Cardiac muscle cell (in vitro differentiated cells and primary cell): ENCODE data around the gene CABCOCO1. TPM values are rescaled to one million over a fixed set of nuclear protein-coding genes. Genes with fewer than 3 reads are reported as not detected.

ENCODE experiments used
- DNase-seq, 2 donors: peaks; one replicate each; pipeline versions ENCODE4 v3.0.0 to v3.0.0-alpha.2; 2010 to 2017; ENCODE audit warnings: low read depth in 1 of 2, low spot score in 1 of 2
- H3K27ac ChIP-seq: fragments of 200-600 bp; sonication (generic); 2 replicates; pipeline ENCODE4 v1.5.1; 2016
- H3K27me3 ChIP-seq: fragments of 200-600 bp; sonication (generic); 2 replicates; pipeline ENCODE4 v1.6.0; 2016; ENCODE audit warnings: control low read depth
- H3K36me3 ChIP-seq: fragments of 200-600 bp; sonication (generic); 2 replicates; pipeline ENCODE4 v1.5.1; 2016; ENCODE audit warnings: control low read depth
- H3K4me1 ChIP-seq: fragments of 200-600 bp; sonication (generic); 2 replicates; pipeline ENCODE4 v1.8.1; 2017; ENCODE audit warnings: low read depth, mild to moderate bottlenecking, mixed run types
- H3K4me3 ChIP-seq: fragments of 200-600 bp; sonication (generic); 2 replicates; pipeline ENCODE4 v1.5.1; 2016; ENCODE audit warnings: mild to moderate bottlenecking
- H3K9me3 ChIP-seq: fragments of 200-600 bp; sonication (generic); 2 replicates; pipeline ENCODE4 v1.5.1; 2017; ENCODE audit warnings: low read depth, mild to moderate bottlenecking, control low read depth
- polyA plus RNA-seq: library from polyadenylated mRNA; unstranded; fragments of >200 nt; fragmentation: Nextera tagmentation; extraction: Ambion mirVana; gene quantifications from 2 replicates; pipeline ENCODE4 v1.2.1, GENCODE V29; 2016
- total RNA-seq: library from RNA; depleted of rRNA; stranded (reverse); fragments of >200 nt; gene quantifications from 2 replicates; pipeline ENCODE4 v1.2.3, GENCODE V29; 2016
- TF ChIP-seq, protein P1 (sequence below): IDR thresholded peaks from 2 replicates; pipeline ENCODE4 v1.5.1; 2012; ENCODE audit warnings: low read depth, mild to moderate bottlenecking, low read length

CABCOCO1 gene
- total and polyA plus RNA-seq, 2 experiments from 2014 or later: 1.5 TPM

DNA sequence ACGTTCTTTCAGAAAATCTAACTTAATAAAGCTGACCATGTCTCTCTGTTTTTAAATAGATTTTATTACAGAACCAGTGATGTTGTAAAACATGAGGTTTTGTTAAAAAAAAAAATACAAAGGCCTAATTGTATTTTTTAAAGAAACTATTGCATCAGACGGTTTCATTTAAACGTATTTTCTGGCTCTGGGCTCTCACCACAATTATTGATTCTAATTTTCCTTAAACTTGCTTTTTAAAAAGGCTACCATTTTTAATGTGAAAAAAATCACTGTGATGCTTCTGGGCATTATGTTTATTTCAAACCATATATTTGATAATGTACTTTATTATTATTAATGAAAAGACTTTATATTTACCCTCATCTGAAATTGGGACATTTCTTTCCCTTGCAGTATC is 94.3 kb downstream of the CABCOCO1 start:
- peak in 1 of 2 donors; percentile 37 for DNase-seq
- no peaks in the 10 kb centered on the region for H3K36me3 ChIP-seq
- TF ChIP-seq, protein P1, sequence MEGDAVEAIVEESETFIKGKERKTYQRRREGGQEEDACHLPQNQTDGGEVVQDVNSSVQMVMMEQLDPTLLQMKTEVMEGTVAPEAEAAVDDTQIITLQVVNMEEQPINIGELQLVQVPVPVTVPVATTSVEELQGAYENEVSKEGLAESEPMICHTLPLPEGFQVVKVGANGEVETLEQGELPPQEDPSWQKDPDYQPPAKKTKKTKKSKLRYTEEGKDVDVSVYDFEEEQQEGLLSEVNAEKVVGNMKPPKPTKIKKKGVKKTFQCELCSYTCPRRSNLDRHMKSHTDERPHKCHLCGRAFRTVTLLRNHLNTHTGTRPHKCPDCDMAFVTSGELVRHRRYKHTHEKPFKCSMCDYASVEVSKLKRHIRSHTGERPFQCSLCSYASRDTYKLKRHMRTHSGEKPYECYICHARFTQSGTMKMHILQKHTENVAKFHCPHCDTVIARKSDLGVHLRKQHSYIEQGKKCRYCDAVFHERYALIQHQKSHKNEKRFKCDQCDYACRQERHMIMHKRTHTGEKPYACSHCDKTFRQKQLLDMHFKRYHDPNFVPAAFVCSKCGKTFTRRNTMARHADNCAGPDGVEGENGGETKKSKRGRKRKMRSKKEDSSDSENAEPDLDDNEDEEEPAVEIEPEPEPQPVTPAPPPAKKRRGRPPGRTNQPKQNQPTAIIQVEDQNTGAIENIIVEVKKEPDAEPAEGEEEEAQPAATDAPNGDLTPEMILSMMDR: no peak
- H3K27ac ChIP-seq: no peak overlapping the region
- H3K4me3 ChIP-seq: no peak overlapping the region
- H3K4me1 ChIP-seq: peaks cover 15% of the 10 kb centered on the region
- no peaks in the 10 kb centered on the region for H3K9me3 ChIP-seq
- no peaks in the 10 kb centered on the region for H3K27me3 ChIP-seq

DNA sequence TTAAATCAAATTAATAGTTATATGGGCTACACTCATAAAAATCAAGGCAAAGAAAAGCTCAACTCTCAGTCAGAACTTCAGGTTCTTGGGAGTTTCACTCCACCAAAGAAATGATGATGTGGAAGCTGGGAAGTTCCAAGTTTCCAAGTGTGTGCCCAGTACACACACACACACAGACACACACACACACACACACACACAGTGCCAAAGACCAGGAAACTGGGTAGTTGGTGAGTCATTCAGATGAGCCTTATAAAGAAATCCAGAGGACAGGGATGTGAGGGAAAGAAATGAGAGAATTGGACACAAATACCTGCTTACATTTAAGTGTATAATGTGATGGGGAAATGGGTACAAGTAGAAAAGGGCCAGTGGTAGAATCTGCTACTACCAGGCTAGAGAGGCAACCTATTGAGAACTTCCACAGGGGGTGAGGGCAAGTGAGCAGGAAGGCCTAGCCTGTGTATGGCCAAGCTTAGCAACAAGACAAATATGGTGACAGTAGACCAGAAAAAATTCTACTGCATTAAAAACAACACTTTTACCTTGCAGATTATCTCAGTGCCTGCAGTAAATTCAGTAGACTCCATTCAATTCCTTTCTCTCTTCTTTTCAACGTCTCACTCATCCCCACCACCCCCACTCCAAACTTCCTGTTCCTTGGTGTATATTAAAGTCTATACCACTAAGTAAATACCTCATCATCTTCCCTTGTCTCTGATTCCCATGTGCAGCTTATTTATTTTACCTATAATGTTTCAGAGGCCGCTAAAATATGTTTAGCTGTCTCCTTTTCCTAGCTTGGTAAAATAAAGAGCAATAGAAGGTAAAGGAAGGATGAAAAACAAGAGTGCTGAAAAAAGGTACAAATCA is 95.0 kb downstream of the CABCOCO1 start:
- Histone ChIP-seq H3K4me1 (peaks cover 7% of the 10 kb centered on the region), H3K27ac (no peak overlapping the region), H3K9me3 (no peaks in the 10 kb centered on the region), H3K27me3 (no peaks in the 10 kb centered on the region), H3K4me3 (no peak overlapping the region), H3K36me3 (no peaks in the 10 kb centered on the region)
- peak in 1 of 2 donors; percentile 73 for DNase-seq
- TF ChIP-seq, protein P1: no peak

DNA sequence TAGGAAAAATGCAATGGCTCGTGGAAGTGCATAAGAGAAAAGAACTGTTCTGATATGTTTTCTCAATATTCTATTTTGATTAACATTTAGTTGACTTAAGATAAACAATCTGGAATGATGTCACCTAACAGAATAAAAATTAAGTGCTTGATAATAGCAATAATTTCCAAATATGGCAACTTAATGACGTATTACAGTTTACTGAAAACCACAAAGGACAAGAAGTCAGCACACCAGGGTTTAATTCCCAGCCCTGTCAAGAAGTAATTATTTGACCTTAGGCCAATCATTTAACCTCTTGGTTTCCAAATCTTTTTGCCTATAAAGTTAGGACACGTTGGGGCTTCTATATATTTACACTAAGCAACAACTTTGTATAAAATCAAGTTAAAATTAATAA is 95.7 kb downstream of the CABCOCO1 start:
- Histone ChIP-seq H3K27ac (no peak overlapping the region), H3K27me3 (no peaks in the 10 kb centered on the region), H3K4me3 (no peak overlapping the region), H3K36me3 (no peaks in the 10 kb centered on the region), H3K9me3 (no peaks in the 10 kb centered on the region), H3K4me1 (peaks cover under 1% of the 10 kb centered on the region)
- TF ChIP-seq, protein P1: no peak
- peak in 1 of 2 donors; percentile 32 for DNase-seq

DNA sequence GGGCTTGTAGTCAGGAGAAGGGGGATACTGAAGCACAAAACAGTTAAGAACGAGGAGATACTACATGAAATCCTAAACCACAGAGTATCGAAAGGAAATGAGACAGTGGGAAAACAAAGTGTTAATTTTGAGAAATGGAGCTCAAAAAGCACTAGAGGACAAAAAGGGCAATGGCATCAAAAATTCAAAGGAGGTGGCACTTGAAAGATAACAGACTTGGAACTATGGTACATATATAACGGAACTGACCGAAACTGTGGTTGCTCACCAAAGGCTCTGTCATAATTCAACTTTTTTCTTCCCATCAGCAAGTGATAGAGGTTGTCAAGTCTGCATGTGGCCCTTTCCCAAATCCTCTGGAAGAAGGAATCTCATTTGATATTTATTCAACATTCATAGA is 97.0 kb downstream of the CABCOCO1 start:
- DNase-seq: no peak
- Histone ChIP-seq H3K36me3 (no peaks in the 10 kb centered on the region), H3K27ac (no peak overlapping the region), H3K9me3 (no peaks in the 10 kb centered on the region), H3K4me3 (no peak overlapping the region), H3K27me3 (no peaks in the 10 kb centered on the region), H3K4me1 (no peaks in the 10 kb centered on the region)
- TF ChIP-seq, protein P1: no peak

DNA sequence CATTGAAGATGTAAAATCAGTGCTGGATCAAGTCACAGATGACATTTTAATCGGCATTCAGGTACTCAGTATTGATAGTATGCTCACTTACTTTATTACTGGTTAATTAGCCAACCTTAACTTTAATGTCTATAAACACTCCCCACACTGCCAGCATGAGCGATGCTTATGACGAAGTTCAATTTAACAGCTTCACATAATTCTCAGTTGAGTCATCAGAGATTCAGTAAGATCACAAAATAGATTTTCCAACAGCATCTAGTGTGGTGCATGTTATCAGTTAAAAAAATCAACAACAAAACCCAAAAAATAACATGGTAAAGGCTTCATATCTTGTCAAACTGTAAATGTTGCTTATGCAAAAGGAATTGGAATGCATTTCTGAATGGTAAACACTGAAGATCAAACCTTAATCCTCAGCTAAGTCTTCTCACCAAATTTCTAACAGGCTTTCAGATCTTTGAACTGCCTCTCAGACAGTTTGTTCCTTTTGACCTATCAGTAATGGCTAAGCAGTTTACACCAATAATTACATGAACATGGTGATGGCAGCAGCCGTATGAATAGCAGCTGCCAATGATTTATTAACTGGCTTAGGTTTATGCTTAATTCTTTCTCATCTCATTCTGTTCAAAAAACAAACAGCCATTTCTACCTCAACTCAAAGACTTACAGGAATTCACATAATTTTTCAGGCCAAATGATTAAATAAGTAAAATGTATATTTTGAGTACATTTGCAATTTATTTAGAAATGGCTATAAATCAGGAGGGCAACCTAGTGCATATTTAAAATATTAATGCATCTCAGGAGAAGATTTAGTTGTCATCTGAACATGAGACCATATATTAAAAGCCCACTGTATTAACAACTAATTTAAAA is 98.5 kb downstream of the CABCOCO1 start:
- H3K27ac ChIP-seq: no peak overlapping the region
- H3K27me3 ChIP-seq: no peaks in the 10 kb centered on the region
- H3K36me3 ChIP-seq: no peaks in the 10 kb centered on the region
- DNase-seq: peak in 1 of 2 donors; percentile 49
- H3K4me3 ChIP-seq: no peak overlapping the region
- TF ChIP-seq, protein P1: no peak
- H3K4me1 ChIP-seq: no peaks in the 10 kb centered on the region
- no peaks in the 10 kb centered on the region for H3K9me3 ChIP-seq
